Effector memory CD4-positive, alpha-beta T cell (primary cell): ENCODE results near the gene ESR1.

ENCODE experiments used
- DNase-seq, 3 donors: peaks; one replicate each; pipeline ENCODE4 v3.0.0-alpha.2; 2020
- H3K27ac ChIP-seq: 2 replicates; pipeline ENCODE4 v1.7.0; 2013; ENCODE audit warnings: mild to moderate bottlenecking, low read length, moderate library complexity; ENCODE audit not compliant: insufficient read depth, poor library complexity, severe bottlenecking
- H3K27me3 ChIP-seq: replicated peaks from 2 replicates; pipeline ENCODE4 v1.7.0; 2013; ENCODE audit warnings: mild to moderate bottlenecking, low read length; ENCODE audit not compliant: insufficient read depth, control insufficient read depth, poor library complexity, severe bottlenecking
- H3K36me3 ChIP-seq: 2 replicates; pipeline ENCODE4 v1.7.0; 2013; ENCODE audit warnings: mild to moderate bottlenecking, low read length, moderate library complexity; ENCODE audit not compliant: control insufficient read depth, insufficient read depth
- H3K4me1 ChIP-seq: 2 replicates; pipeline ENCODE4 v1.7.0; 2013; ENCODE audit warnings: low read length, mild to moderate bottlenecking; ENCODE audit not compliant: control insufficient read depth, insufficient read depth, poor library complexity, severe bottlenecking
- H3K4me3 ChIP-seq: 2 replicates; pipeline ENCODE4 v1.7.0; 2013; ENCODE audit warnings: low read length, low read depth, mild to moderate bottlenecking; ENCODE audit not compliant: insufficient read depth, poor library complexity, severe bottlenecking
- H3K9me3 ChIP-seq: 2 replicates; pipeline ENCODE4 v1.7.0; 2013; ENCODE audit warnings: mild to moderate bottlenecking, low read length, moderate library complexity; ENCODE audit not compliant: control insufficient read depth

The ESR1 gene

GRCh38 chr6:152173957-152174356 is 366.5 kb downstream of the ESR1 start:
- Histone ChIP-seq H3K36me3 (peaks cover 36% of the 10 kb centered on the region), H3K27ac (no peak overlapping the region), H3K9me3 (no peaks in the 10 kb centered on the region), H3K27me3 (no peaks in the 10 kb centered on the region), H3K4me3 (no peak overlapping the region), H3K4me1 (peaks cover 14% of the 10 kb centered on the region)
- DNase-seq: no peak

- no peak overlapping the region for H3K4me3 ChIP-seq
- H3K36me3 ChIP-seq: peaks cover 45% of the 10 kb centered on the region
- H3K4me1 ChIP-seq: peaks cover 14% of the 10 kb centered on the region
- no peaks in the 10 kb centered on the region for H3K27me3 ChIP-seq
- no peaks in the 10 kb centered on the region for H3K9me3 ChIP-seq
- H3K27ac ChIP-seq: no peak overlapping the region
- DNase-seq: no peak
Measured at GRCh38 chr6:152176268-152176667, 368.8 kb downstream of the ESR1 start.
